Mesothelial cell of epicardium (in vitro differentiated cells): ENCODE measurements around the gene NOSIP. TPM values are rescaled to one million over a fixed set of nuclear protein-coding genes. Genes with fewer than 3 reads are reported as not detected.
A peak's percentile ranks its signal among the peaks of the same experiment; 100 is the strongest.

Experiments used
- DNase-seq, 2 experiments: peaks; one replicate each; pipeline ENCODE4 v3.0.0; 2021; ENCODE audit warnings: low spot score in 2 of 2; ENCODE audit not compliant: unreplicated experiment in 2 of 2
- H3K27ac Mint-ChIP-seq: 2 replicates; pipeline ENCODE4 v1.8.0; 2021; ENCODE audit warnings: mixed read lengths
- H3K27me3 Mint-ChIP-seq: 2 replicates; pipeline ENCODE4 v1.8.0; 2021; ENCODE audit warnings: low read depth, mixed read lengths
- H3K36me3 Mint-ChIP-seq: 2 replicates; pipeline ENCODE4 v1.8.0; 2021; ENCODE audit warnings: mixed read lengths
- H3K4me1 Mint-ChIP-seq: 2 replicates; pipeline ENCODE4 v1.8.0; 2021; ENCODE audit warnings: mixed read lengths
- H3K4me3 Mint-ChIP-seq: 2 replicates; pipeline ENCODE4 v1.8.0; 2021; ENCODE audit warnings: mild to moderate bottlenecking, moderate library complexity, mixed read lengths
- H3K9me3 Mint-ChIP-seq: 2 replicates; pipeline ENCODE4 v1.8.0; 2021; ENCODE audit warnings: mixed read lengths
- CTCF ChIP-seq: fragments of 200-600 bp; sonication (generic); IDR thresholded peaks from one replicate; pipeline ENCODE4 v1.5.0; 2021; ENCODE audit warnings: antibody characterized with exemption; ENCODE audit not compliant: unreplicated experiment
- total RNA-seq: library from RNA; stranded (reverse); gene quantifications from 3 replicates; pipeline ENCODE4 v1.2.1, GENCODE V29; 2021

Gene NOSIP
- total RNA-seq, 1 donor from 2014 or later: 53.3 TPM

- Mint-ChIP-seq H3K4me1 (no peaks in the 10 kb centered on the region), H3K9me3 (no peaks in the 10 kb centered on the region), H3K4me3 (no peak overlapping the region), H3K27ac (peak overlapping the region; percentile 7), H3K27me3 (no peaks in the 10 kb centered on the region), H3K36me3 (peaks cover 27% of the 10 kb centered on the region)
- no peak for TF ChIP-seq CTCF
- DNase-seq: no peak
Measured at GRCh38 chr19:49553451-49554271, 26.7 kb downstream of the NOSIP start.

- no peak overlapping the region for H3K4me3 Mint-ChIP-seq
Measured at GRCh38 chr19:49552749-49553148, 27.6 kb downstream of the NOSIP start.

GRCh38 chr19:49551531-49551930 lies 28.8 kb downstream of the NOSIP start:
- no peak for DNase-seq
- H3K27ac Mint-ChIP-seq: no peak overlapping the region
- H3K27me3 Mint-ChIP-seq: no peaks in the 10 kb centered on the region
- H3K9me3 Mint-ChIP-seq: no peaks in the 10 kb centered on the region
- H3K36me3 Mint-ChIP-seq: peaks cover 18% of the 10 kb centered on the region
- no peak overlapping the region for H3K4me3 Mint-ChIP-seq
- H3K4me1 Mint-ChIP-seq: peaks cover 5% of the 10 kb centered on the region
- no peak for TF ChIP-seq CTCF

More at GRCh38 chr19:49552749-49553148, 27.6 kb downstream of the NOSIP start:
- Mint-ChIP-seq H3K4me1 (no peaks in the 10 kb centered on the region), H3K36me3 (peaks cover 24% of the 10 kb centered on the region), H3K9me3 (no peaks in the 10 kb centered on the region), H3K27me3 (no peaks in the 10 kb centered on the region), H3K27ac (peak overlapping the region; percentile 16)
- no peak for TF ChIP-seq CTCF
- DNase-seq: no peak

- no peaks in the 10 kb centered on the region for H3K9me3 Mint-ChIP-seq
- H3K27me3 Mint-ChIP-seq: no peaks in the 10 kb centered on the region
- H3K27ac Mint-ChIP-seq: no peak overlapping the region
- H3K4me3 Mint-ChIP-seq: no peak overlapping the region
- no peak for DNase-seq
- no peak for TF ChIP-seq CTCF
- peaks cover 9% of the 10 kb centered on the region for H3K36me3 Mint-ChIP-seq
- H3K4me1 Mint-ChIP-seq: peaks cover 5% of the 10 kb centered on the region
Measured at GRCh38 chr19:49549045-49549444, 31.3 kb downstream of the NOSIP start.

GRCh38 chr19:49546825-49547565 lies 33.4 kb downstream of the NOSIP start:
- H3K27ac Mint-ChIP-seq: peak overlapping the region; percentile 30
- no peaks in the 10 kb centered on the region for H3K9me3 Mint-ChIP-seq
- peak in 1 of 2 experiments; percentile 70 for DNase-seq
- TF ChIP-seq CTCF: peak; percentile 95
- peaks cover 6% of the 10 kb centered on the region for H3K36me3 Mint-ChIP-seq
- H3K4me1 Mint-ChIP-seq: peaks cover 5% of the 10 kb centered on the region
- no peaks in the 10 kb centered on the region for H3K27me3 Mint-ChIP-seq
- peak overlapping the region; percentile 29 for H3K4me3 Mint-ChIP-seq
